Measurements from ENCODE around the gene NTN5.

Gene NTN5

DNA sequence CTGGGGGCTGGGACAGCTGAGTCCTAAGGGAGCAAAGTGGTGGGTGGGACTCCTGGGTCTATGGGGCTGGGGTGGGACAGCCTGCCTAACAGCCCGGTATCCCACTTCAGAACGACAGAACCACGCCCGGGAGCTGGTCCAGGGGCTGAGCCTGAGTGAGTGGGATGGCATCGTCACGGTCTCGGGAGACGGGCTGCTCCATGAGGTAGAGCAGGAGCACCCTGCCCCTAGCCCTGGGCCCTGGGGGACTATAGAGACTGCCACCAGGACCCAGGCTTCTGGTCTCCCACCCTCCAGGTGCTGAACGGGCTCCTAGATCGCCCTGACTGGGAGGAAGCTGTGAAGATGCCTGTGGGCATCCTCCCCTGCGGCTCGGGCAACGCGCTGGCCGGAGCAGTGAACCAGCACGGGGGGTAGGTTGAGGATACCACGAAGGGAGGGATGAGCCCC is 44.9 kb downstream of the NTN5 start:
- DNase-seq, result no peak

DNA sequence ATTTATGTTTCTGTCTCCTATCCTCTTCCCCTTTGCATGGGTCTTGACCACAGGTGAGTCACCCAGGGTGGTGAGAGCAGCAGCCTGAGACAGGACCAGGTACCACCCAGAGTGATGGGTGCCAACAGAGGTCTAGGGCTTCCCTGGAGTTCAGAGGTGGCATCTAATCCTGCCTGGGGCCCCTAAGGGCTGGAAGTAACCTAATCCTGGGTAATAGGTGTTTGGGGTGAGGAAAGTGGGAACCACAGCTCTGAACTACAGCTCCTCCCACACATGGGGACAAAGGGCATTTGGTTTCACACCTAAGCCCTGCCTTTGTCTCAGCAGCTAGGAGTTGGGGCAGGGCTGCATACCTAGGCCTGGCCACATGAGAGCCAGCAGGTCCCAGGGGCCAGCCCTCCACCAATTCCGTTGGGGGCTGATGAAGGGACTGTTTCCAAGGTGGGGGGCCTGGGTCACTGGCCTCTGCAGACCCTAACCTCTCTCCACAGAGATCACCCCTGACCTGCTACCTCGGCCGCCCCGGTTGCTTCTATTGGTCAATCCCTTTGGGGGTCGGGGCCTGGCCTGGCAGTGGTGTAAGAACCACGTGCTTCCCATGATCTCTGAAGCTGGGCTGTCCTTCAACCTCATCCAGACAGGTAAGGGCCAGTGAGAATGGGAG is 45.5 kb downstream of the NTN5 start:
- DNase-seq, result peak; percentile 42

DNA sequence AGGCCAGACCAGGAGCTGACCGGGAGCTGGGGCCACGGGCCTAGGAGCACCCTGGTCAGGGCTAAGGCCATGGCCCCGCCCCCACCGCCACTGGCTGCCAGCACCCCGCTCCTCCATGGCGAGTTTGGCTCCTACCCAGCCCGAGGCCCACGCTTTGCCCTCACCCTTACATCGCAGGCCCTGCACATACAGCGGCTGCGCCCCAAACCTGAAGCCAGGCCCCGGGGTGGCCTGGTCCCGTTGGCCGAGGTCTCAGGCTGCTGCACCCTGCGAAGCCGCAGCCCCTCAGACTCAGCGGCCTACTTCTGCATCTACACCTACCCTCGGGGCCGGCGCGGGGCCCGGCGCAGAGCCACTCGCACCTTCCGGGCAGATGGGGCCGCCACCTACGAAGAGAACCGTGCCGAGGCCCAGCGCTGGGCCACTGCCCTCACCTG is 46.9 kb downstream of the NTN5 start:
- DNase-seq, result no peak

DNA sequence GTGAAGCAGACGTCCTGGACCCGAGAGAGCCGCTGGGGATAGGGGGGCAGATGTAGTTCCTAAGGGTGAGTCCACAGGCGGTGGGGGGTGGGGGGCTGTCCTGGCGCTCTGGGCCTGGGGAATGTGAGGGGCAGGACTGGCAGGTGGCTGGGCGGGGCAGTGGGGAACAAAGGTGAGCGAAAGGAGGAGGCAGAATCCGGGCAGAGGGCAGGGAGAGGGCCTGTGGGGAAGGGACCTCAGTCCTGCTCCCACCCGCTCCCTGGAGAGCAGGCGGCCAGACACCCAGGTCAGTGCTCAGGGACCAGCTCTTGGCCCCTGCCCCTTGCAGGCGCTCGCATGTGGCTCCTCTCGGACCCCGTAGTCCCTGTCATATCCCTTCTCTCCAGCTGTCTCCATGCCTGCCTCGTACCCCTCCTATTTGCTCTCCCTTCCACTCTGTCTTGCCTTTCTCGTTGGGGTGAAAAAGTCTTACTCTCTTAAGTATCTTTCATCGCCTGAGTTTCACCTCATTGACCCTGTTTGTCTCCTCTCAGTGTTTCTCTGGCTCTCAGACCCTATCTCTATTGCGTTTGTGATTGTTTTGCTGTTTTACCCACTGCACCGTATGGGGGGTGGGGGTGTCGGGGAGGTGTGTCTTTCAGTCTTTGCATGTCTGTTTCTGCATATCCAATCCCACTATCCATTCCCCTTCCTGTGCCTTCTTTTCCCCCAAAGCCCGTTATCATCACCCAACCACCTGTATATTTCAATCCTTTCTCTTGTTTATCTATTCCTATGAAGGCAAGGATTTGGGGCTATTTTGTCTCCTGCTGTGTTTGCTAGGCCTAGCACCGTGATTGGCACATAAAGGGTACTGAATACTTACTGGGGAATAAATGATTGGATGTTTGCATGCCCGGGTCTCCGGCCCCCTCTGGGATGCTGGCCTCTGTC is 47.8 kb downstream of the NTN5 start:
- DNase-seq, result no peak

DNA sequence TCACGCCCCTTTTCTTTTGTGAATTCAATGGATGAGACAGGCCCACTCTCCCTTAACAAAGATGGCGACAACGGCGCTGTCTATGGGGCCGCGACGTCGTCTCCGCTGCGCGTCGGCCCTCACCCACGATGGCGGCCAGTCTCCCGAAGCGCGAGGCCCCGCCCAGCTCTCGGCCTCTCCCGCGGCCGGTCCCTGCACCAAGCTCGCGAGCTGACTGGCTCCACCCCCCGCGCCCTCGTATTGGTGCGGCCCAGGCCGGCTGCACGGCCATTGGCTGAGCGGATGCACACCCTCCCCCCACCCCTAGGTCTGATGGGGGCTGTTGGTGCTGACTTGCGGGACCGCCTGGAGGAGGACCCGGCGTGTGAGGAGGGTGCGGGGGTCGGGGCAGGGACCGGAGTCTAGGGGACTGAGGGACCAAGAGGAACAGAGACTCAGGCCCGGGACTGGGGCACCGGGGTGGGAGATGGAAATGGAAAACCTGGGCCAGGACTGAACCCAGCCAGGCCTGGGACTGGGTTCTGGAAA is 48.7 kb downstream of the NTN5 start:
- peak; percentile 98 for DNase-seq

DNA sequence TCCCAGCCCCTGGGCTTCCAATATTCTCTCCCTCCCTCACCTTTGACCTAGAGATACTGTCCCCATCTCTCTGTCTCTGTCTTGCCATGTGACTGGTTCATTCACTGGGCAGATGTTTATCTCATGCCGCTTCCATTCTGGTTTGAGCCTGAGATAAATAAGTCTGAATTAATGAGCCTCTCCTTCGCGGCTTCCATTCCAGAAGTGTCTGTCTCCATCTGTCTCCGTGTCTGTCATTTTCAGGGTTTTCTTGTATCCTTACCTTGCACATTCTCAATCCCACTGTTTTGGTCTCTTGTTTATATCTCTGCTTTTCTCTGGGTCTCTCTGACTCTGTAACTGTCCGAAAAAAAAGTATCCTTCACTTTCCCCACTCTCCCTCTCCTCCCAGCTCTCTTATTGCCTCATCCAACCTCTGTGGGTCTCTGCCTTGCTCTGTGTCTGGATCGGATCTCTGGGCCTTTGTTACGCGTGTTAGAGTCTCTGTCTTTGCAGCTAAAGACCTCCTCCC is 49.2 kb downstream of the NTN5 start:
- no peak for DNase-seq

DNA sequence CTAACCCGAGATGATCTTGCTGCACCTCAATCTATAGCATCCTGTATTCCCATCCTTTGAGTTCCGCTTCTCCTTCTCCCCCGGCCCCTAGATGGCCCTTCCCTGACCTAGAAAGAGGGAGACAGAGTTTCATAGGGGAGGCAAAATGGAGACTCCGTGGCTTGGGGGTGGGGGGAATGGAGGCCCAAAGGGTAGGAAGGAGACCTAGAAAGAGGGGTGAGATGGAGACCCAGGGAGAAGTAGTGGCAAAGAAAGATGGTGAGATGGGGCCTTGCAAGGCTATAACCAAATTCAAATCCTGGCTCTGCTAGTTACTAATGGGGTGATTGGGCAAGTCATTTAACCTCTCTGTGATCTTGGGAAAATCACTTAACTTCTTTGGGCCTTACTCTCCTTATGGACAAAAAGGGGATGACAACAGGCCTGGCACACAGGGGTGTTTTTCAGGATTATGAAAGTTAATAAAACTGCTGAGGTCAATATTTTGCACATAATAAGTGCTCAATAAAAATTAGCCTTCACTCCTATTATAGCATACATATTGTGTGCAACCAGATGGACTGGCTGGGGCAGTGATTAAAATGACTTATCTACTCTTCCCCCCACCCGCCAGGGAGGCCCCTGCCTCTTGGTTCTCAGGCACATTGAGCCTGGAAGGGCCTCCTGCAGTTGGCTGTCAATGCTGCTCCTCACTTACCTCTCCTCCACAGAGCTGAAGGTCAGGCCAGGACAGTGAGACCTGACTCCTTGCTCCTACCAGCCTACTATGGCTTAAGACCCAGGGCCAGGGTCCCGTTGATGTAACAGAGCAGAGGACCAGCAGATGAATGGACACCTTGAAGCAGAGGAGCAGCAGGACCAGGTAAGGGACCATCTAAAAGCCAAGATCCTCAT is 52.9 kb downstream of the NTN5 start:
- DNase-seq, result no peak

DNA sequence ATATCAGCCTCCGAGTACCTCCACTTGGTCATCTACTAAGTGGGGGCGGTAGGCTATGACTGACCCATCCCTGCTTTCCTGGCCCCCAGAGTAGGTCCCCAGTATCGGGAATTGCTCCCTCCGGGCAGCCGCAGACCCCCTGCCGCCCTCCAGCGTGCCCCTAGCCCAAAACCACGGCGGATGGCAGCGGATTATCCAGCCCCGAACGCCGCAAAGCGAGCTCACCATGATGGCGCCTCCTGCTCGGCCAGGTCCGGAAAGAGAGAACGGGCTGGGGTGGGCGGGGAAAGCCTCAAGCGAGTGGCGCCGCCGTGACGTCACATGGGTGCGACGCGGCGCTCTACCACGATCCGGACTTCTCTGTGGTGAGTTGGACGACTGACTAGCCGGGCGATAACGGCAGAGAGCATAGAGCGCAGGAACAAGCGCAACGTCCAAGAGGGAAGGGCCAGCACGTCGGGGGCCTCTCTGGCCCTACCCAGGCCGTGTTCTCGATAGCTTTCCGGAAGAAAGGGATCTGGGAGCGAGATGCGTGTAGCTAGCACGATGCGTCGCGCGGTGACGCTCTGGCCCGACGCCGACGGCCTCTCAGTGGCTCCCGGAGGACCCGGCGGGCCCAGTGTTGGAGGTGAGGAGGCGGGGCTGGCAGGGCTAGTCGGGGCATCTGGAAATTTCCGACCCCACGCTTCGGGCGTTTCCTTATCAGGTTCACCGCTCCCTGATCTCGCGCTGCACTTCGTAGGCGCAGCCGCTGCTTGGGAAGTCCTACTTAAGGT is 53.7 kb downstream of the NTN5 start, which contains the start of the genes RPL18 and SPHK2:
RPL18 (minus strand) TSS at position 263 of the 776 bp plus-strand sequence; CDS start at position 228, 35 bp downstream.
SPHK2 (plus strand) TSS at position 591 of the 776 bp plus-strand sequence. CDS start 1,009 bp downstream, outside the sequence.
- peak; percentile 98 for DNase-seq

DNA sequence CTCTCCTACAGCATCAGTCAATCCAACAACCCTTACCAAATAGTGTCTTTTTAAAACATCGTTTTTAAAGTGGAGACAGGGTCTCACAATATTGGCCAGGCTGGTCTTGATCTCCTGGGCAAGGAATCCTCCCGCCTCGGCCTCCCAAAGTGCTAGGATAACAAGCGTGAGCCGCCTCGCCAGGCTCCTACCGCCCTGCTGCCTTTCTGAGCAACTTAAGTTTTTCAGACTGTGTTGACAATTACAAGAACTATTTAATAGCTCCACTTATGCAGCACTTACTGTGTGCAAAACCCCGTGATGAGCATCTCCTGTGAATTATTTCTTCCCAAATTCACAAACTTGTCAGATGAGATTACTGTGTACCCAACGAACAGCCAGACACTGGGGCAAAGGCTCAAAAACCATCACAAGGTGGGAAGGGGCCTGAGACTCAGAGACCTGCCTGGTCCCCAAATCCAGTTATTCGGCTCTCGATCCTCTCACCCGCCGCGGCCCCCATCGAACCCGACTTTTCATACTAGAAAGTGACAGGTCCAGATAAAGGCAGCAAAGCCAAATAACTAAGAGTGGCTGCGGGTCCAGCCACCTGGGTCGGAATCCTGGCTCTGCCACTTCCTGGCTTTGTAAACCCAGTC is 54.4 kb downstream of the NTN5 start:
- no peak for DNase-seq

DNA sequence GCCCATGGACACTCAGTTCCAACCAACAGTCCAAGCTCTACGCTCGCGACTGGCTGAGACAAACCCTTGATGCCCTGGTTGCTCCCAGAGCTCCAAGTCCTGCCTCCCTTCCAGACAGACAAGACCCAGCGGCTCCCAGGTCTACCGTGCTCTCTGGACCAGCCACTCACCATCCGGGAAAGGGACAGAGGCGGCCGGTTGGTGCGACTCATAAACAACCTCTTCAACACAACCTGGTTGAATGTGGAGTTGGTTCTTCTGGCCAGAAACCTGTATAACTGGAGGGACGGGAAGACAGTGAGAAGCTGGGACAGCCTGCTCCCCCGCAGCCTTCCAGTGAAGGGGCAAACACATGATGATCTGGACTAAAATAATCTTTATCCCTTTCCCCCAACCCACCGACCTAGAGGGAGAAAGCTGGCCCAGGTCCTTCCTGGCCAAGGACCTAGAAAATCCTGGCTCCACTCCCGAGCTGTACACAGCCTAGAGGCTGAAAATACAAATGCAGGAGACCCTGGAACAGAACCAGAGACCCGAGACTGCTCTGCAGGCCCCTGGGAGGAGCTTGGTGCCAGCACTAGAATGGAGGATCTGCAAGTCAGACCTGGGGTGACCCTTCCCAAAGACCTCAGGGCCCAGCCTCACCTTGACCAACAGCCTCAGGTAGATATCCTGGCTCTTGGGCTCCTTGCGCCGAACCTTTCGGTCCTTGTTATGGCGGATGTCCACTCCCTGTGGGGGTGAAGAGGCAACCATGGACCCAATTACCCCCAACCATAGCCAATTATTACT is 55.5 kb downstream of the NTN5 start:
- no peak for DNase-seq

DNA sequence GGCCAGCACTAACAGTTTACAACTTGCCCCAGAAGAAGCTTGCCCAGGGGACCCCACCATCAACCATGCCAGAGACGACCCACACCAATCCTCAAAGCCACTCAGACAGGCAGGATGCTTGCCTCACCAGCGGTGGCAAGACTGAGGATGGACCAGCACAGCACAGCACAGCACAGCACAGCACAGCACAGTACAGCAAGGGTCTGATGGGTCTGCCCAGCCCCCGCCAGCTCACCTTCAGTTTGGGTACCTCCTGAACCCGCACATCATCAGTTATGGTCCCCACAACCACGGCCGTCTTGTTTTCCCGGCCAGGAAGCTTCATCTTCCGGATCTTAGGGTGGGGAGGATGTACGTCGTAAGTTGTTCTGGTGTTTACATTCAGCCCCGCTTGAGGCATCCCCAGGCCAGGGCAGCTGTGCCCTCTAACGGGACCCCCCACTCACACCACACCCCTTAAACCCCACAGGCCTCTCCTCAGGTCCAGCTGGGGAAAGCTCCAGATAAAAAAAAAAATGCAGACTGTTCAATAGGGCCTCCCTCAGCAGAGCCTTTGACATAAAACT is 56.2 kb downstream of the NTN5 start:
- DNase-seq, result no peak

DNA sequence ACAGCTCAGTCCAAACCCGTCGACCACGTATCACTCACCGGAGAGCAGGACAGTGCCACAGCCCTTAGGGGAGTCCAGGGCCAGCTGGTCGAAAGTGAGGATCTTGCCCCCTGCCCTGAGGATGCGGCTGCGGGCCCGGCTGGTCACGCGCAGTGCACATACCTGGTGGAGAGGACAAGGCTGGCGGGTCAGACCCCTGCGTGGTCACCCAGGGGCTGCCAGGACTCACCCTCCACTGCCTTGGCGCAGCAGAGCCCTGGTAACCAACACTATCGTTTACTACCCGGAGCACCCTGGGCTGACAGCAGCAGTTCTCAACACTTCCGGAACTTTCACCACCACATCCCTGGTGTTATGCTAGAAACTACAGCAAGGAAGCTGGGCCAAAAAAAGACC is 56.8 kb downstream of the NTN5 start:
- no peak for DNase-seq

DNA sequence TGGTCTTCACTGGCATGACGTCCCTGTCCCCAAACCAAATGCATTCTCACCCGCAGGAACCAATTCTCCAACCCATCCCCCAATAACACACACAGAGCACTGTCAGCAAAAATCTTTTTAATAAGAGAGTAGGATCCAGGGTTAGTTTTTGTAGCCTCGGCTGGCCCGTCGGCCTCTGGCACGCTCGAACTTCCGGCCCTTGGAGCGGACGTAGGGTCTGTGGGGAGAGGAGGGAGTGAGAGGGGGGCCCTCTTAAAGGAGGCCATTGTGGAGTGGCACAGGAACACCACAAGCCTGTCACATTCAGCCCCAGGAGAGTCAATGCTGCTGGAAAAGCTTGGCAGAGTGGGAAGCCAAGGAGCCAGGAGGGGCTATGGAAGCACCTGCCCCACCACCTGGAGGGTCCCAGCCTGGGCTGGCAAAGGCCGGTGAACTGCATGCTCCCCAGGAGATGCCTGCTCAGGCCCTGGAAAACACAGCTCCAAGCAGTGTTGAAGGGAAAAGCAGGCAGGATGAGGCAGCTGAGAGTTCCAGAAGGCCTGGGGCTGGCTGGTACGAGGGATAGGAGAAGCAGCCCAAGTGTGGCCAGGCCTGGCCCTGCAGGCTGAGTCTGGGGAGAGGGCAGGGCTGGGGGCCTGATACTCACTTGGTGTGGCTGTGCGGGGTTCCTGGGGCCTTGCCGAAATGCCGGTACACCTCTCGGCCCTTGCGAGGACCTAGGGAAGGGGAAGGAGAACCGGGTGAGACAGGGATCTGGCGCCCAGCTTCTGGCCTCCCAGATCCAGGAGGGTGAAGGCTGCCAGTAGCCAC is 57.4 kb downstream of the NTN5 start:
- no peak for DNase-seq

DNA sequence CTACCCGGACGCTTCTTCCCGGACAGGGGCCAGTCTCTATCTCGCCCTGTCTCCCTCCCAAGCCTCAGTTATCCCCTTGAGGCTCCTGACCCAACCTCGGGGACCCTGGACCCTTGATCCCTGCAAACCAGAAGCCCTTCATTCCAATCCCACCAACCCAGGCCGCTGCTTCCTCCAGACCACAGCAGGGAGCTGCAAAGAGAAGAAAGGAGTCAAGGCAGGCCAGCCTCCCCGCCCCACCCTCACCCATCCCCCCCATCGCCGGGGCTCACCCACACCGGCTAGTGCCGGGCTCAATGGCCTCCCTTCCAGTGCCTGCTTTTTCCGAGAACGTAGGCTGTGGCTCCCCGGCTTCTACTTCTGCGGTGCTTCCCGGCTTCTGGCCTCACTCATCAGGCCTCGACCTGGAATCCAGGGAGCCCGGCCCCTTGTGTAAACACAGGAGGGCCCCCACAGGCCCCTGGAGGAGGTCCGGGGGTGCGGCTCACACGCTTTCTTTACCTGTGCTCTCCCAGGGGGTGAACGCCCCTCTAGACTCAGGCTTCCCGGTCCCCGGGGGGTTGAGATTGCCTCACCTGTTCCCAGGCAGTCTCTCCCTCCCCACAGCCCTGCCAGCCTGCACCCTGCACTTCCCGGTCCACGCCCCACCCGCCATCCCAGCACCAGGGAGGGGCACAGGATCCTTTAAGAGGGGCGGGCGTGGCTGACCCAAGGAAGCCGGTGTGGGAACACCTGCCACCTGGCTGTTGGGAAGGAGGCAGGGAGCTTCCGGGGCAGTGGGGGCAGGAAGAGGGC is 58.2 kb downstream of the NTN5 start, which contains the start of gene FAM83E:
FAM83E (minus strand) TSS at position 641 of the 795 bp plus-strand sequence. CDS start 1,704 bp downstream, outside the sequence.
- no peak for DNase-seq

DNA sequence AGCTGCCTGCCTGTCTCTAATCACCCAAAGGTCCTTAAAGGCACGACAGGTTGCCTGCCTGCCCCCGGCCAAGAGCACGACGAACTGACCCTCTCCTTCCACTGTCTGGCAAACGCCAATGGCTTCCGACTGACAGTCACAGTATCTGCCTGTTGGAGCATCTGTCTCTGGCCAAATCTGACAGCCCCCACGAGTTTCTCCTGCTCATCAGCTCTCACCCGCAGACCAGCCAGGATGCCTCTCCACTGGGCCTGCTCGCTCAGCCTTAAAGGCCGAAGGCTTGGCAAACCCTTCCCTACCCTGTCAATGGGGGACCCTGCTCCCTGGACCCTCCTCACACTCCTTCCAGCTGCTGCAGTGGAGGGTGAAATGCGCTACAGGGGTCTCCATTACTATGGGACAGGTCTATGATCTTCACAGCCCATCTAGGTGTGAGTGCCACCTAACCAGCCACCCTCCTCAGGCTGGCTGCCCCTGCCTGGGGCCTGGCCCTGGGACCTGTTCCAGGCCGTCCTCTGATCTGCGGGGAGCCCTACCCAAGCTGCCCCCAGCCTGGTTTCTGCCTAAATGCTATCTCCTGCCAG is 58.9 kb downstream of the NTN5 start:
- DNase-seq, result peak; percentile 41

DNA sequence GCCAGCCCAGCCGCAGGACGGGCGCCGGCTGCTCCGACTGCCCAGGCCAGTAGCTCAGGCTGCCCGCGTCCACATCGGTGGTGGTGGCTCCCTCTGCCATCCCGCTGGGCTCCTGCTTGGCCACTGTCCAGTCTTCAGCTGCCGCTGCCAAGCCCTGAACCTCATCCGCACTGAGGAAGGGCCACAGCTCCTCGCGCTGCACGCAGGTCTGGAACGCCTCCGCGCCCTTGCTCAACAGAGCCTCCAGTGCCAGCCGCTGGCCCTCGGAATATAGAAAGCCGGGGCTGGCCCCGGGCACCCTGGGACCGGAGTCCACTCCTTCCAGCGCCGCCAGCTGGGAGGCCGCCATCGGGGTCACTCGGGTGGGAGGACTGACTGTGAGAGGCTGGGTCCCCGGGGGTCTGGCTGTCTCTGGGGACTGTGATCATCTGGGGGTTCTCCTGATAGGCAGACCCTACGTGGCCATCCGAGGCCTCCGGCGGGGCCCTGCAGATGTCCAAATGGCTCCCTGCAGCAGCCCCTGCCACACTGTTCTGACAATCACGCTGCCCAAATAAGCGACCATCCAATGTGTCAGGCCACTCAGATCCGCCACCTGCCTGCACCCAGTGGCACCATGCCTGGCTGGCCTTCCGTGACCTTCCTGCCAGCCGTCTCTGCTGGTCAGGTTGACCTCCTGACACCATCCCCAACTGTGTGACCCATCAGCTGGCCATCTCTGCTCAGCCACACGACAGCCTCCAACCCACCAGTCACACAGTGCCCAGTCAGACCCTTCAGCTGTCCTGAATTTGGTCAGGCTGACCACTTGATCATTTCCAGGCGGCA is 59.6 kb downstream of the NTN5 start:
- no peak for DNase-seq
